Ramos (cell line): ENCODE results near the gene GAS2L1.
"Not testable (repeated sequence)": the region's sequence is repeated elsewhere in the genome, so short reads cannot be mapped to it uniquely, and the experiment has no call there.

Experiments used
- in situ Hi-C: fragments of 300-500 bp; cut with MboI; formaldehyde crosslinking; loops from one replicate; pipeline ENCODE4 v1.14.3; 2022; ENCODE audit warnings: low sequenced_read_pairs; ENCODE audit not compliant: unreplicated experiment

Gene GAS2L1

GRCh38 chr22:29339381-29340235 is 33.2 kb downstream of the GAS2L1 start:
- in situ Hi-C loops = no loop called here

GRCh38 chr22:29340566-29340965 is 34.1 kb downstream of the GAS2L1 start:
- in situ Hi-C loops = no loop called here

- in situ Hi-C loops = no loop called here
Observed at GRCh38 chr22:29341056-29341848, 34.8 kb downstream of the GAS2L1 start.

GRCh38 chr22:29341849-29342127 is 35.3 kb downstream of the GAS2L1 start:
- in situ Hi-C loops = no loop called here

- in situ Hi-C loops = no loop called here
Observed at GRCh38 chr22:29342177-29342576, 35.7 kb downstream of the GAS2L1 start.

GRCh38 chr22:29342577-29343312 is 36.3 kb downstream of the GAS2L1 start:
- in situ Hi-C loops = no loop called here

- in situ Hi-C loops = no loop called here
Observed at GRCh38 chr22:29343313-29343805, 36.9 kb downstream of the GAS2L1 start.

GRCh38 chr22:29344137-29344536 is 37.7 kb downstream of the GAS2L1 start:
- in situ Hi-C loops = no loop called here

GRCh38 chr22:29344889-29345288 is 38.4 kb downstream of the GAS2L1 start:
- in situ Hi-C loops = not testable (repeated sequence)

GRCh38 chr22:29345932-29346331 is 39.5 kb downstream of the GAS2L1 start:
- in situ Hi-C loops = no loop called here

GRCh38 chr22:29346659-29347058 is 40.2 kb downstream of the GAS2L1 start:
- in situ Hi-C loops = no loop called here

- in situ Hi-C loops = no loop called here
Observed at GRCh38 chr22:29348041-29348440, 41.6 kb downstream of the GAS2L1 start.

- in situ Hi-C loops = no loop called here
Observed at GRCh38 chr22:29348956-29349355, 42.5 kb downstream of the GAS2L1 start.

- in situ Hi-C loops = no loop called here
Observed at GRCh38 chr22:29351042-29351441, 44.6 kb downstream of the GAS2L1 start.

- in situ Hi-C loops = no loop called here
Observed at GRCh38 chr22:29351891-29352290, 45.4 kb downstream of the GAS2L1 start.

- in situ Hi-C loops = no loop called here
Observed at GRCh38 chr22:29352778-29353177, 46.3 kb downstream of the GAS2L1 start.

GRCh38 chr22:29353286-29353685 is 46.8 kb downstream of the GAS2L1 start:
- in situ Hi-C loops = no loop called here

GRCh38 chr22:29353860-29354259 is 47.4 kb downstream of the GAS2L1 start:
- in situ Hi-C loops = no loop called here

- in situ Hi-C loops = not testable (repeated sequence)
Observed at GRCh38 chr22:29357193-29357890, 50.9 kb downstream of the GAS2L1 start.

- in situ Hi-C loops = no loop called here
Observed at GRCh38 chr22:29359469-29359868, 53.0 kb downstream of the GAS2L1 start.
